NCI-H82 treated with DMSO at 0.1 percent for 48 hours (cell line): ENCODE measurements around the gene TRUB2.
"Not testable (repeated sequence)": the region's sequence is repeated elsewhere in the genome, so short reads cannot be mapped to it uniquely, and the experiment has no call there.

Source experiments
- DNase-seq: peaks from one replicate; lab custom pipeline; 2025; ENCODE audit not compliant: unreplicated experiment; lab: John Stamatoyannopoulos, UW

The TRUB2 gene

GRCh38 chr9:128298535-128299482 is 23.4 kb downstream of the TRUB2 start:
- no peak for DNase-seq

GRCh38 chr9:128297221-128297773 is 24.9 kb downstream of the TRUB2 start:
- DNase-seq: no peak

DNA sequence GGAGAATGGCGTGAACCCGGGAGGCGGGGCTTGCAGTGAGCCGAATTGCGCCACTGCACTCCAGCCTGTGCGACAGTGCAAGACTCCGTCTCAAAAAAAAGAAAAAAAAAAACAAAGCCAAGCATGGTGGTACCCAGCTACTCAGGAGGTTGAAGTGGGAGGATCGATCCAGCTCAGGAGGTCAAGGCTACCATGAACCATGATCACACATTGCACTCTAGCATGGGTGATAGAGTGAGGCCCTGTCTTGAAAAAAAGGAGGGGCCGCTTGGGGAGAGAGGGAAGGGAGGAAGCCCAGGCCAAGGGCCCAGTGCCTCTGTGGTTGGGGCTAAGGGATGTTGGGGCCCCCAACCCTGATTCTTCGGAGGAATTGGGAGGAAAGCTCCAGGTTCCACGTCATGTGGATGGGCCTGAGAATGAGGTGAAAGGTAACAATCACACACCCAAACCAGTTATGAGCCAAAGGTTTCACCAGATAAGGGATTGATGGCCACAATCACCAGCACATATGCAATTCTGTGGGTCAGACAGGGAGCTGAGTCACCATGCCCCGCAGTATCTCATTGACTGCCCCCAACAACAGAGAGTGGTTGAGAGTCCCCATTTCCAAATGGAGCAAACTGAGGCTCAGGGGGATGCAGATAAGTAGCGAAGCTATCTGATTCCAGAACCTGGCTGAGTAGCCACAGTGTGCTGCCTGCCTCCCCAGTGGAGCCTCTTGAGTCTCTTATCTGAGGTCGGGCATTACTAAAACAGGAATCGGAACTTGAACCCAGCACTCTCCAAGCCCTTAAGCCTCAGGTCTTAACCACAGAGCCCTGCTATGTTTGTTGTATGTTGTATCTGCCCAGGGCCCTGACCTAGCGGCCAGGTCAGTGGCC is 25.7 kb downstream of the TRUB2 start:
- DNase-seq: no peak

DNA sequence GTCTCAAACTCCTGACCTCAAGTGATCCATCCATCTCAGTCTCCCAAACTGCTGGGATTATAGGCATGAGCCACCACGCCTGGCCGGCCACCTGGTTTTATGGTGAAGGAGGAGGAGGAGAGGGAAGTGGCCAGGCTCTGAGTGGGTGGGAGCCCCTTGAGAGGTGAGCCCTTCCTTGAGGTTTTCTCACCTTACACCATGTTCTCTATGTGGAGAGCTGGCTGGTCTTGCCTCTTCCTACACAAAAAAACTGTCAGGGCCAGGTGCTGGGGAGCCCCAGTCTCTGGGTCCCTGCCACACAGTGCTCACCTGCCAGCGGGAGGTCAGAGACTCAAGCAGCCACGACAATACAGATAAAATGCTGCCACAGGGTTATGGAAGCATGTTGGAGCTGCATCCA is 28.1 kb downstream of the TRUB2 start:
- no peak for DNase-seq

GRCh38 chr9:128293091-128293490 is 29.2 kb downstream of the TRUB2 start:
- no peak for DNase-seq

GRCh38 chr9:128292009-128292408 is 30.2 kb downstream of the TRUB2 start:
- no peak for DNase-seq

DNA sequence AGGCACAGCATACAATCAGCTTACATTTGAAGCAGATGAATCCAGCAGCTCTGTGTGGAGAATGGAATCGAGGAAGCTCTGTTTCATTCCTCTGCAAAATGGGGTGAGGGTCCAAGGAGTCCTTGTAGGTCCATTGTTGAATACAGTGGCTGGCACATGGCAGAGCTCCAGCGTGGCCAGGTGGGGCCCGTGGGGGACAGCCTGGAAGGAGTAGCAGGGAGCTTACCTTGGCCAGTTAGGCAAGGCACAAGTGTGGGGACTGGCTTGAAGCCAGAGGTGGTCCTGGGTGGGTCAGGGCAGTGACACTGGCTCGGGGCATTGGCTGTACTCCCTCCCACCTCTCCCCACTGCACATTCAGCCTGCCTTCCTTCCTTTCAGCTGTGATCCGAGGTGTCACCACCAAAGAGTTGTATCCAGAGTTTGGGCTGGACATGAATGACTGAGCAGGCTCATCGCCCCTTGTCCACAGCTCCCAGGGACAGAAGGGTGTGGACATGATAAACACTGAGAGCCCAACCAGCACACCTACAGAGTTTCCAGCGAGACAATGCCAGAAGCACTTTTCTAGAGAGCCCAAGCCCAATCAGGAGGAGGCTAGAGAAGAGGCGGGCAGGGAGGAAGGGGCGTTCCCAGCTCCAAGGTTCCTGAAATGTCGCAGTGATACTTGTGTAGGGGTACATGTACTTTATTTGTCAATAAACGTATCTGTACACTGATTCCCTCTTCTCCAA is 33.8 kb downstream of the TRUB2 start:
- no peak for DNase-seq

- DNase-seq: no peak
Observed at GRCh38 chr9:128286440-128286839, 35.8 kb downstream of the TRUB2 start.

DNA sequence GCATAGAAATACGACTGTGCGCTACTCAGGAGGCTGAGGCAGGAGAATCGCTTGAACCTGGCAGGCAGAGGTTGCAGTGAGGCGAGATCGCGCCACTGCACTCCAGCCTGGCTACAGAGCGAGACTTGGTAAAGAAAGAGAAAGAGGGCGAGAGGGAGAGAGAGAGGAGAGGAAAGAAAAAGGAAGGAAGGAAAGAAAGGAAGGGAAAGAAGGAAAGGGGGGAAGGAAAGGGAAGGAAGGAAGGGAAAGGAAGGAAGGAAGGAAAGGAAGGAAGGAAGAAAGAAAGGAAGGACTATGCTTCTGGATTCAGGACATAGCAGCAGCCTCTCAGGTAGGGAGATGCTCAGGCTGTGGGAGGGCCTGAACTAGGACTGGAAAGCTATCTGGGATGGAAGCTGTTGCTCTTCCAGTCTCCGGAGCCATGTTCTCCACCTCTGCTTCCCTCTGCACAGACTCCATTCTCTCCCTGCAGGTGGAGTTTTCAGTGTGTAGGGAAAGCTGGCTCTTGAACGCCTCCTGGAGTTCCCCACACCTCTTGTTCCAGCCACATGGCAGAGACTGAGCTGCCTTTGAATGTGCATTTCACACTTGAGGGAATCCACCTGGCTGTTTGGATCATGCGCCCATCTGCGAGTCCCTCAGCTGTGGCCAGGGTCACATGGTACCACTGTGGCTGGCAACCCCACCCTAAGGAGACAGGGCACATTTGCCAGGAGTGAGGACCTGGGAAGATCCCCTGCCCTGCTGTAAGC is 37.0 kb downstream of the TRUB2 start:
- no peak for DNase-seq

GRCh38 chr9:128282500-128282899 is 39.7 kb downstream of the TRUB2 start:
- peak; percentile 45 for DNase-seq

DNA sequence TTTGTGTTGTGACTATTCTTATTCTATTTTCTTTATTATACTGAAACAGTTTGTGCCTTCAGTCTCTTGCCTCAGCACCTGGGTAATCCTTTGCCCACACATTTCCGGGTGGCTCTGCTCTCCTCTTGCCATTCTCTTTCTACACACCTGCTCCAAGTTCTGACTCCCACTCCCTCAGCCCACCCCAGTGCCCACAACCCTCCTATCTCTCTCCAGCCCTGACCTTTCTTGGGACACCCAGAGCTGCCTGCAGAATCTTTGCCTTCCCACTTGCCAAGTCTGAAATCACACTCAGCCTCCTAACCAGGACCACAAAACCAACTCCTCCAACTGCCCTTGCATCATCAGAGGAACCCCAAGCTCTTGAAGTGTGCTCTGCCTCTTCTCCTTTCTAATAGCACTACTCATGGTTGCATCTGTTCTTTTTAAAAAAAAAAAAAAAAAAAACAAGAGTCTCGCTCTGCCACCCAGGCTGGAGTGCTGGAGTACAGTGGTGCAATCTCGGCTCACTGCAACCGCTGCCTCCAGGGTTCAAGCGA is 42.1 kb downstream of the TRUB2 start:
- no peak for DNase-seq

DNA sequence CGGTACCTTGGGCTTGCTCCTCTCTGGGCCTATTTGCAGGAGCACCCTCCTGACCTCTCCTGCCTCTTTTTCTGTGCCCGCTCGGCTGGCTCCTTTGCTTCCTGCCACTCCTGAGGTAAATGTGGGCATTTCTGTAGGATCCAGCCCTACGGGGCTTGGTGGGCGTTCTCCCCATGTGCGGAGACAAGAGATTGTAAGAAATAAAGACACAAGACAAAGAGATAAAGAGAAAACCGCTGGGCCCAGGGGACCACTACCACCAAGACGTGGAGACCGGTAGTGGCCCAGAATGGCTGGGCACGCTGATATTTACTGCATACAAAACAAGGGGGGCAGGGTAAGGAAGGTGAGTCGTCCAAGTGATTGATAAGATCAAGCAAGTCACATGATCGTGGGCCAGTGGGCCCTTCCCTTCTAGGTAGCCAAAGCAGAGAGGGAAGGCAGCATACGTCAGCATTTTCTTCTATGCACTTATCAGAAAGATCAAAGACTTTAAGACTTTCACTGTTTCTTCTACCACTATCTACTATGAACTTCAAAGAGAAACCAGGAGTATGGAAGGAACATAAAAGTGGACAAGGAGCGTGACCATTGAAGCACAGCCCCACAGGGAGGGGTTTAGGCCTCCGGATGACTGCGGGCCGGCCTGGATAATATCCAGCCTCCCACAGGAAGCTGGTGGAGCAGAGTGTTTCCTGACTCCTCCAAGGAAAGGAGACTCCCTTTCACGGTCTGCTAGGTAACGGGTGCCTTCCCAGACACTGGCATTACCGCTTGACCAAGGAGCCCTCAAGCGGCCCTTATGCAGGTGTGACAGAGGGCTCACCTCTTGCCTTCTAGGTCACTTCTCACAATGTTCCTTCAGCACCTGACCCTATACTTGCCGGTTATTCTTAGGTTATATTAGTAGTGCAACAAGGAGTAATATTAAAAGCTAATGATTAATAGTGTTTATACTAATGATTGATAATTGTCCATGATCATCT is 42.9 kb downstream of the TRUB2 start:
- not testable (repeated sequence) for DNase-seq

DNA sequence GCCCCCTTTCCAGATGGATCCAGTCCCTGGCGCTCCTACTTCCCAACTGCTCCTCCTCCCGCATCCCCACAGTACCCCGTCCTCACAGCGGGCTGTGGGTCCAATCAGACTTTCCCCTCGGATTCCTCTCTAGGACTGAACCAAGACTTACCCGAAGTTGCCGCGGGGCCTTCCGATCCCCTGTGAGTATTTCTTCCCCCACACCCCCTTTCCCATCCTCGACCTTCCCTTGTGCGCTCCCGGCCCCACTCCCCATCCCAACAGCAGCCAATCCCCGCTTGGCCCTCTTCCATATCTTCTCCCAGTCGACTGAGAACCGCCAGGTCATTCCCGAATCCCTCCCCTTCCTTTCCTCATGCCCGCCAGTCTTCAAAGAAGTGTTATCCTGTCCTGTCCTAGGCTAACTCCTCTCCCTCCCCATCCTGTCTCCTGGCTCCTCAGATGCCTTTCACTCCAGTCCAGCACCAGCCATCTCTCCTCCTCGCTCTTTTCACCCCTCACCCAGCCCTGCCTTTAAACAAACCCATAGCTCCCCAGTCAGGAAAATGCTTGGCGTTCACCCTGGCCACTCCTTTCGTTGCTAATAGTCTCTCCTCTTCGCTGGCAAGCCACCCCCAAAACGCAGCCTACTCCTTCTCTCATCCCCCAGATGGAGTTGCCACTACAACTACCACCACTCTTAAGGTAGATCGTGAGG is 45.5 kb downstream of the TRUB2 start:
- no peak for DNase-seq

DNA sequence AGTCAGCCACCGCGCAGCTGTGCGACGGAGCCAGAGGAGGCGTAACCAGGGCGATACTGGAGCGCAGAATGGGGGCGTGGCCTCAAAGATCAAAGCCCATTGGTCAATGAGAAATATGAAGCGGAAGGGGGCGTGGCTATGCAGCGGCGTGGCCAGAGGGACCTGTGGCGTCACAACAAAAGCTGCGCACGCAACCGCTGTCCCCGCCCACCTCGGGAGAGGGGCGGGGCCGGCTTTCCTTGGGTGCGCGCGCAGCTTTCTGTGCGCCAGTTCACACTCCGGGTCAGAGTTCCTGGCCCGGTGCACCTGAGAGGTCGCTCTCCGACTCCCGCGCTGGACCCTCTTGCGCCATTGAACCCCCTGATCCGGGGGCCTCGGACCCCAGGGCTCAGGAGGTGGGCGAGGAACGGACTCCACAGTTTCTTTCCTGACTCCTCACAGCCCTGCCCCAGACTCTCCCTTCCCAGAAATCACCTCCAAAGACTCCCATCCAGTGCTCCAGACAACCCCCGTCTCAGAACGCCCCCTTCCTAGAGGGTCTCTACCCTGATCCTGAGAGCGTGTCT is 46.2 kb downstream of the TRUB2 start, which contains the start of gene SWI5:
TSS of gene SWI5 (plus strand) at position 269 of the 566 bp plus-strand sequence.
- peak; percentile 99 for DNase-seq

- DNase-seq: no peak
Observed at GRCh38 chr9:128275198-128276007, 46.8 kb downstream of the TRUB2 start, which contains the start of gene GOLGA2. Gene GOLGA2, minus strand, starts transcription at chr9:128276007. Its CDS starts 31 bp downstream, at chr9:128275976.

GRCh38 chr9:128274245-128274644 is 48.0 kb downstream of the TRUB2 start:
- no peak for DNase-seq

DNA sequence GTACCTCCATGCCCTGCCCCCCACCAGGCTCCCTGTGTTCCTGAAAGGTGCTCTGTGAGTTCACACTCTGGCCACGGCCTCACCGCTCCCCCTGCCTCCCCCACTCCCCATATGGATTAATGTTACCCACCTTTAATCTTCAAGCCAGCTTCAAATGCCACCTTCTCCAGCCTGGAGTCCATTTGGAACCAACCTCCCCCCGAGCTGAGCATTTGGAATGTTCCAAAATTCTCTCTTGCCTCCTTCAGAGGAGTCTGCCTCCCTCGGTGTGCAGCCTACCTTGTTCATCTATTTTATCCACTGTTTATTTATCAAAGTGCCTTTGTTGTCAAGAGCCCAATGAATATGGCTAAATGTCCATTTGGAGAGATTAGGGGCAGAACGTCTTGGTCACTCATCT is 50.7 kb downstream of the TRUB2 start:
- DNase-seq: no peak
